HL-60/S4 (cell line): ENCODE data around the gene PDK1.
"Not testable (repeated sequence)": the region's sequence is repeated elsewhere in the genome, so short reads cannot be mapped to it uniquely, and the experiment has no call there.

Experiments
- in situ Hi-C: fragments of 300-500 bp; cut with MboI; formaldehyde crosslinking; loops from 2 replicates; pipeline ENCODE4 v1.14.3; 2022; ENCODE audit warnings: low sequenced_read_pairs

PDK1 gene

GRCh38 chr2:172592190-172592589 lies 36.3 kb downstream of the PDK1 start:
- in situ Hi-C loops, result not testable (repeated sequence)

GRCh38 chr2:172596776-172597175 lies 40.9 kb downstream of the PDK1 start:
- in situ Hi-C loops, result no loop called here

GRCh38 chr2:172597176-172597842 lies 41.4 kb downstream of the PDK1 start:
- in situ Hi-C loops, result no loop called here

GRCh38 chr2:172599947-172600346 lies 44.1 kb downstream of the PDK1 start:
- in situ Hi-C loops, result no loop called here

- in situ Hi-C loops, result no loop called here
These were observed 44.7 kb downstream of the PDK1 start for GRCh38 chr2:172600557-172601008.

- in situ Hi-C loops, result no loop called here
These were observed 50.4 kb downstream of the PDK1 start for GRCh38 chr2:172606285-172606684.

- in situ Hi-C loops, result no loop called here
These were observed 51.6 kb downstream of the PDK1 start for GRCh38 chr2:172607379-172607928.

- in situ Hi-C loops, result no loop called here
These were observed 53.6 kb downstream of the PDK1 start for GRCh38 chr2:172609488-172609887.

GRCh38 chr2:172612051-172612450 lies 56.2 kb downstream of the PDK1 start:
- in situ Hi-C loops, result no loop called here

GRCh38 chr2:172613040-172613439 lies 57.1 kb downstream of the PDK1 start:
- in situ Hi-C loops, result no loop called here

GRCh38 chr2:172613615-172614231 lies 57.8 kb downstream of the PDK1 start:
- in situ Hi-C loops, result no loop called here

- in situ Hi-C loops, result no loop called here
These were observed 59.0 kb downstream of the PDK1 start for GRCh38 chr2:172614932-172615331.

- in situ Hi-C loops, result no loop called here
These were observed 59.9 kb downstream of the PDK1 start for GRCh38 chr2:172615727-172616261.

- in situ Hi-C loops, result no loop called here
These were observed 61.2 kb downstream of the PDK1 start for GRCh38 chr2:172617115-172617514.

- in situ Hi-C loops, result no loop called here
These were observed 67.5 kb downstream of the PDK1 start for GRCh38 chr2:172623249-172623965.

GRCh38 chr2:172624996-172625395 lies 69.1 kb downstream of the PDK1 start:
- in situ Hi-C loops, result no loop called here

GRCh38 chr2:172627181-172627580 lies 71.3 kb downstream of the PDK1 start:
- in situ Hi-C loops, result no loop called here

GRCh38 chr2:172628085-172628484 lies 72.2 kb downstream of the PDK1 start:
- in situ Hi-C loops, result no loop called here

GRCh38 chr2:172629586-172629985 lies 73.7 kb downstream of the PDK1 start:
- in situ Hi-C loops, result no loop called here

GRCh38 chr2:172630181-172630580 lies 74.3 kb downstream of the PDK1 start:
- in situ Hi-C loops, result no loop called here

GRCh38 chr2:172634477-172634876 lies 78.6 kb downstream of the PDK1 start:
- in situ Hi-C loops, result no loop called here
